NCI-H82 treated with DMSO at 0.1 percent for 48 hours (cell line): Measurements from ENCODE around the gene PCYT2.
"Not testable (repeated sequence)": the region's sequence is repeated elsewhere in the genome, so short reads cannot be mapped to it uniquely, and the experiment has no call there.

Source experiments
- DNase-seq: peaks from one replicate; lab custom pipeline; 2025; ENCODE audit not compliant: unreplicated experiment; lab: John Stamatoyannopoulos, UW

Gene PCYT2

GRCh38 chr17:81911277-81911961 is at the start of gene PCYT2:
Gene PCYT2 (minus strand): TSS chr17:81911399. CDS start chr17:81911355, 44 bp downstream.
- DNase-seq, result peak; percentile 71

GRCh38 chr17:81960130-81960958 is 49.1 kb upstream of the PCYT2 start:
- no peak for DNase-seq

GRCh38 chr17:81959362-81960129 is 48.3 kb upstream of the PCYT2 start:
- peak; percentile 34 for DNase-seq

GRCh38 chr17:81958633-81959342 is 47.6 kb upstream of the PCYT2 start:
- no peak for DNase-seq

- no peak for DNase-seq
These were observed 46.7 kb upstream of the PCYT2 start for GRCh38 chr17:81957691-81958432.

GRCh38 chr17:81956607-81957589 is 45.7 kb upstream of the PCYT2 start:
- DNase-seq, result no peak

GRCh38 chr17:81955756-81956544 is 44.8 kb upstream of the PCYT2 start:
- no peak for DNase-seq

GRCh38 chr17:81955058-81955681 is 44.0 kb upstream of the PCYT2 start:
- DNase-seq, result no peak

GRCh38 chr17:81954131-81955057 is 43.2 kb upstream of the PCYT2 start:
- no peak for DNase-seq

GRCh38 chr17:81953443-81953842 is 42.2 kb upstream of the PCYT2 start:
- not testable (repeated sequence) for DNase-seq

- no peak for DNase-seq
These were observed 41.6 kb upstream of the PCYT2 start for GRCh38 chr17:81952792-81953228.

GRCh38 chr17:81951785-81952684 is 40.8 kb upstream of the PCYT2 start:
- no peak for DNase-seq

GRCh38 chr17:81950501-81950900 is 39.3 kb upstream of the PCYT2 start:
- DNase-seq, result no peak

GRCh38 chr17:81948635-81949378 is 37.6 kb upstream of the PCYT2 start:
- DNase-seq, result no peak

- DNase-seq, result no peak
These were observed 36.0 kb upstream of the PCYT2 start, which contains the start of gene MYADML2 for GRCh38 chr17:81947189-81947588. Gene MYADML2 (minus strand): TSS chr17:81947233. CDS start chr17:81941741, 5,492 bp downstream.
